ENCODE data around the gene MEGF11.
A peak's percentile ranks its signal among the peaks of the same experiment; 100 is the strongest.

The MEGF11 gene

GRCh38 chr15:66253418-66254088 lies at the start of gene MEGF11:
Gene MEGF11 (minus strand): TSS chr15:66253750. CDS start chr15:66128403, 125,347 bp downstream.
- peak; percentile 49 for DNase-seq

GRCh38 chr15:66302489-66303278 lies 49.1 kb upstream of the MEGF11 start:
- no peak for DNase-seq

GRCh38 chr15:66298803-66299251 lies 45.3 kb upstream of the MEGF11 start:
- peak; percentile 73 for DNase-seq

GRCh38 chr15:66296186-66296585 lies 42.6 kb upstream of the MEGF11 start:
- no peak for DNase-seq

GRCh38 chr15:66294932-66295235 lies 41.3 kb upstream of the MEGF11 start:
- DNase-seq = no peak

- peak; percentile 41 for DNase-seq
Measured at GRCh38 chr15:66294157-66294931, 40.8 kb upstream of the MEGF11 start.

- peak; percentile 60 for DNase-seq
Measured at GRCh38 chr15:66293419-66294156, 40.0 kb upstream of the MEGF11 start, which contains the start of gene DIS3L. Gene DIS3L (plus strand): TSS chr15:66293568. CDS start chr15:66293597, 29 bp downstream.

- no peak for DNase-seq
Measured at GRCh38 chr15:66292571-66293418, 39.2 kb upstream of the MEGF11 start.

- no peak for DNase-seq
Measured at GRCh38 chr15:66291816-66292570, 38.4 kb upstream of the MEGF11 start.

GRCh38 chr15:66290518-66290917 lies 37.0 kb upstream of the MEGF11 start:
- DNase-seq = no peak

- DNase-seq = no peak
Measured at GRCh38 chr15:66290007-66290406, 36.5 kb upstream of the MEGF11 start.

- DNase-seq = no peak
Measured at GRCh38 chr15:66288551-66289185, 35.1 kb upstream of the MEGF11 start.

GRCh38 chr15:66288093-66288492 lies 34.5 kb upstream of the MEGF11 start:
- DNase-seq = no peak

GRCh38 chr15:66287461-66288057 lies 34.0 kb upstream of the MEGF11 start:
- DNase-seq = peak; percentile 52

- no peak for DNase-seq
Measured at GRCh38 chr15:66285533-66286280, 32.2 kb upstream of the MEGF11 start.

- no peak for DNase-seq
Measured at GRCh38 chr15:66284271-66284670, 30.7 kb upstream of the MEGF11 start.

GRCh38 chr15:66278671-66279070 lies 25.1 kb upstream of the MEGF11 start:
- no peak for DNase-seq

GRCh38 chr15:66278056-66278455 lies 24.5 kb upstream of the MEGF11 start:
- DNase-seq = no peak

- DNase-seq = no peak
Measured at GRCh38 chr15:66276546-66276945, 23.0 kb upstream of the MEGF11 start.

All from NCI-H2171 (cell line).